Adipocyte (in vitro differentiated cells): Measurements from ENCODE around the gene POLR3G.

ENCODE experiments used
- DNase-seq: peaks from one replicate; pipeline ENCODE4 v3.0.0-alpha.2; 2015; ENCODE audit warnings: low read depth
- H3K27me3 ChIP-seq: replicated peaks from 2 replicates; pipeline ENCODE4 v1.7.0; 2013; ENCODE audit warnings: mild to moderate bottlenecking, low read length, moderate library complexity; ENCODE audit not compliant: control insufficient read depth, insufficient read depth
- H3K36me3 ChIP-seq: 2 replicates; pipeline ENCODE4 v1.7.0; 2013; ENCODE audit warnings: low read length, mild to moderate bottlenecking, moderate library complexity; ENCODE audit not compliant: control insufficient read depth, insufficient read depth, severe bottlenecking
- H3K4me1 ChIP-seq: 2 replicates; pipeline ENCODE4 v1.7.0; 2013; ENCODE audit warnings: mild to moderate bottlenecking, low read length, moderate library complexity; ENCODE audit not compliant: control insufficient read depth, insufficient read depth
- H3K4me3 ChIP-seq: 2 replicates; pipeline ENCODE4 v1.7.0; 2013; ENCODE audit warnings: mild to moderate bottlenecking, low read length, moderate library complexity
- H3K9ac ChIP-seq: 2 replicates; pipeline ENCODE4 v1.7.0; 2013; ENCODE audit warnings: mild to moderate bottlenecking, low read length, moderate library complexity
- H3K9me3 ChIP-seq: 2 replicates; pipeline ENCODE4 v1.7.0; 2013; ENCODE audit warnings: mild to moderate bottlenecking, low read length, moderate library complexity; ENCODE audit not compliant: control insufficient read depth

POLR3G gene

GRCh38 chr5:90504743-90505142 is 30.1 kb downstream of the POLR3G start:
- Histone ChIP-seq H3K9ac (no peak overlapping the region), H3K4me1 (no peaks in the 10 kb centered on the region), H3K36me3 (no peaks in the 10 kb centered on the region), H3K4me3 (no peak overlapping the region), H3K9me3 (no peaks in the 10 kb centered on the region), H3K27me3 (no peaks in the 10 kb centered on the region)
- DNase-seq: no peak

GRCh38 chr5:90506221-90506620 is 31.6 kb downstream of the POLR3G start:
- H3K4me3 ChIP-seq: no peak overlapping the region
- no peaks in the 10 kb centered on the region for H3K4me1 ChIP-seq
- H3K9ac ChIP-seq: no peak overlapping the region
- no peaks in the 10 kb centered on the region for H3K9me3 ChIP-seq
- no peaks in the 10 kb centered on the region for H3K27me3 ChIP-seq
- no peak for DNase-seq
- no peaks in the 10 kb centered on the region for H3K36me3 ChIP-seq

- no peak for DNase-seq
- H3K27me3 ChIP-seq: no peaks in the 10 kb centered on the region
Observed at GRCh38 chr5:90510438-90510837, 35.8 kb downstream of the POLR3G start.

GRCh38 chr5:90514520-90514919 is 39.9 kb downstream of the POLR3G start:
- DNase-seq: no peak
- Histone ChIP-seq H3K9me3 (no peaks in the 10 kb centered on the region), H3K27me3 (no peaks in the 10 kb centered on the region), H3K4me3 (no peak overlapping the region), H3K4me1 (no peaks in the 10 kb centered on the region), H3K36me3 (peaks cover 15% of the 10 kb centered on the region), H3K9ac (no peak overlapping the region)

More at GRCh38 chr5:90510438-90510837, 35.8 kb downstream of the POLR3G start:
- Histone ChIP-seq H3K9me3 (no peaks in the 10 kb centered on the region), H3K9ac (no peak overlapping the region), H3K4me1 (no peaks in the 10 kb centered on the region), H3K36me3 (peaks cover 6% of the 10 kb centered on the region), H3K4me3 (no peak overlapping the region)

GRCh38 chr5:90518661-90519060 is 44.0 kb downstream of the POLR3G start:
- H3K27me3 ChIP-seq: no peaks in the 10 kb centered on the region
- no peak overlapping the region for H3K9ac ChIP-seq
- DNase-seq: no peak
- H3K4me3 ChIP-seq: no peak overlapping the region
- H3K36me3 ChIP-seq: peaks cover 52% of the 10 kb centered on the region
- no peaks in the 10 kb centered on the region for H3K4me1 ChIP-seq
- no peaks in the 10 kb centered on the region for H3K9me3 ChIP-seq

GRCh38 chr5:90519081-90519480 is 44.4 kb downstream of the POLR3G start:
- DNase-seq: no peak
- no peak overlapping the region for H3K4me3 ChIP-seq
- no peaks in the 10 kb centered on the region for H3K9me3 ChIP-seq
- H3K4me1 ChIP-seq: no peaks in the 10 kb centered on the region
- H3K9ac ChIP-seq: no peak overlapping the region
- peaks cover 55% of the 10 kb centered on the region for H3K36me3 ChIP-seq
- H3K27me3 ChIP-seq: no peaks in the 10 kb centered on the region

- Histone ChIP-seq H3K4me3 (peak overlapping the region; percentile 95), H3K36me3 (peaks cover 14% of the 10 kb centered on the region), H3K9ac (peak overlapping the region; percentile 96), H3K27me3 (no peaks in the 10 kb centered on the region), H3K9me3 (no peaks in the 10 kb centered on the region), H3K4me1 (peaks cover 29% of the 10 kb centered on the region)
- peak; percentile 64 for DNase-seq
Observed at GRCh38 chr5:90528601-90529193, 54.0 kb downstream of the POLR3G start.

- peaks cover 8% of the 10 kb centered on the region for H3K36me3 ChIP-seq
- DNase-seq: peak; percentile 99
- H3K9ac ChIP-seq: peak within 1 kb of the TSS; percentile 96
- peaks cover 29% of the 10 kb centered on the region for H3K4me1 ChIP-seq
- no peaks in the 10 kb centered on the region for H3K9me3 ChIP-seq
- no peaks in the 10 kb centered on the region for H3K27me3 ChIP-seq
- H3K4me3 ChIP-seq: peak within 1 kb of the TSS; percentile 95
Observed at GRCh38 chr5:90529194-90529938, 54.7 kb downstream of the POLR3G start, which contains the start of gene LYSMD3. Gene LYSMD3, minus strand, starts transcription at chr5:90529584. Its CDS starts 4,295 bp downstream, at chr5:90525289.

- no peaks in the 10 kb centered on the region for H3K9me3 ChIP-seq
- DNase-seq: peak; percentile 89
- peak overlapping the region; percentile 95 for H3K4me3 ChIP-seq
- peak overlapping the region; percentile 96 for H3K9ac ChIP-seq
- H3K36me3 ChIP-seq: peaks cover 3% of the 10 kb centered on the region
- H3K4me1 ChIP-seq: peaks cover 29% of the 10 kb centered on the region
- no peaks in the 10 kb centered on the region for H3K27me3 ChIP-seq
Observed at GRCh38 chr5:90529939-90530677, 55.4 kb downstream of the POLR3G start.

- Histone ChIP-seq H3K9me3 (no peaks in the 10 kb centered on the region), H3K36me3 (peaks cover 3% of the 10 kb centered on the region), H3K9ac (peak overlapping the region; percentile 96), H3K27me3 (no peaks in the 10 kb centered on the region), H3K4me1 (peaks cover 29% of the 10 kb centered on the region), H3K4me3 (peak overlapping the region; percentile 95)
- DNase-seq: no peak
Observed at GRCh38 chr5:90530736-90531487, 56.2 kb downstream of the POLR3G start.

- H3K36me3 ChIP-seq: no peaks in the 10 kb centered on the region
- H3K27me3 ChIP-seq: no peaks in the 10 kb centered on the region
- no peak overlapping the region for H3K4me3 ChIP-seq
- H3K9ac ChIP-seq: no peak overlapping the region
- no peak for DNase-seq
- no peaks in the 10 kb centered on the region for H3K9me3 ChIP-seq
- H3K4me1 ChIP-seq: peaks cover 14% of the 10 kb centered on the region
Observed at GRCh38 chr5:90533794-90534193, 59.1 kb downstream of the POLR3G start.
